SK-N-MC (cell line): Measurements from ENCODE around the gene ADAM17.

ENCODE experiments used
- EZH2 ChIP-seq: fragments of 200-600 bp; sonication (generic); IDR thresholded peaks from one replicate; pipeline ENCODE4 v1.6.1; 2017; ENCODE audit warnings: antibody characterized with exemption
- POLR2AphosphoS5 ChIP-seq: IDR thresholded peaks from 2 replicates; pipeline ENCODE4 v1.6.1; 2012; ENCODE audit warnings: mild to moderate bottlenecking, low read depth, low read length, borderline replicate concordance

- no peak for TF ChIP-seq EZH2
- no peak for TF ChIP-seq POLR2AphosphoS5
Observed at GRCh38 chr2:9462886-9463697, 92.5 kb downstream of the ADAM17 start.
